ENCODE data around the gene ARCN1. TPM values are rescaled to one million over a fixed set of nuclear protein-coding genes. Genes with fewer than 3 reads are reported as not detected.

Gene ARCN1
- total and polyA plus RNA-seq, 9 of the 15 experiments (the other 6 are each of a cell fraction or from before 2014, with no cell fraction given), result 30.0 to 224 (median 76.4) TPM

DNA sequence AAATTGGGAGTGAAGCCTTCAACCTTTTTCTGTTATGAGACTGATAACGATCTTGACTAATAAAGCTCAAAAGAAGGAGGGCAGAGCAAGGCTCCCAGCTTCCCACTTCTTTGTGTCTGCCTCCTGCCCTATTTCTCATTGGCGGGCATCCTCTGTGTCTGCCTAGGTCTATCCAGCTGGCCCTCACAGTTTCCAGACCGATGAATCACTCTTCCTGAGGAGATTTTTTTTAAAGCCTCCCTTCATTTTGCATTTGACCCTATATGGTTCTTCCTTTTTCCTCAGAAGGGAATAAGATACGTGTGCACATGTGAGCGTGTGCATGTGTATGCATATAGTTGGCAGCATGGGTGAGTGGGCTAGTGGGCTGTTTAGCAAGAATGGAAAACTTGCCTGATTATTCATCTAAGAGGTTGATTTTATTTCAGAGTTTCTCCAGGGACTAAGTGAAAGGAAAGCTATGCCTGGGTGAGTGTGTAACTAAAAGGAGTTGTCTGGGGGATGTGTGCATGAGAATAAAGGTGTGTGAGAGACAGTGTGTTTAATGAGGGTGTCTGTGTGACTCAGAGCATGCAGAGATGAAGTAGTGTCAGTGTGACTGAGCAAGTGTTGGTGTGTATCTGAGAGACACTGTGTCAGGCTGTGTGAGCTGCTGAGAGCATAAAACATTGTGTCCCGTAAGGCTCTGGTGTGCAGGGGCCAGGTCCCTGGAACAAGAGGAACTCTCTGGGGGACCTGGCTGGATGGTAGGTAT, 47.4 kb downstream of the ARCN1 start:
- intact Hi-C loops (cut with micrococcal nuclease), result no loop called here
- WGBS (ENCODE audit: insufficient coverage, low coverage, missing lambda C conversion rate), result 68% methylated on average over 6 of the region's 6 CpGs
- POLR2A ChIA-PET, result interaction anchor here (2.2 to 3.7 kb wide), 2 partner anchors 11 to 15 kb away, joined by 7 to 21 read pairs; partner anchors contain the start of gene PHLDB1
- Histone ChIP-seq H3K9me1 (ENCODE audit: control insufficient read depth, insufficient read depth, low read length) (no peaks in the 10 kb centered on the region), H4K20me1 (replicated peaks; ENCODE audit: control insufficient read depth, insufficient read depth, low read length) (no peaks in the 10 kb centered on the region), H3K27ac (ENCODE audit: extremely low read depth, low read depth, low read length) (no peak overlapping the region), H3K27me3 (ENCODE audit: control insufficient read depth in 2 of 2, insufficient read depth in 2 of 2, low read length in 2 of 2) (no peaks in the 10 kb centered on the region), H3K79me2 (ENCODE audit: control insufficient read depth, insufficient read depth, low read length) (peaks cover 13% of the 10 kb centered on the region), H3K9ac (ENCODE audit: insufficient read depth in 1 of 2, low read depth in 2 of 2, low read length in 2 of 2) (no peak overlapping the region), H3K9me3 (replicated peaks; ENCODE audit: control insufficient read depth, insufficient read depth, low read depth, low read length) (no peaks in the 10 kb centered on the region), H3K36me3 (ENCODE audit: control insufficient read depth, insufficient read depth, low read length) (peaks cover 13% of the 10 kb centered on the region), H3K4me1 (replicated peaks in 1 of 2; ENCODE audit: control insufficient read depth in 2 of 2, insufficient read depth in 2 of 2, low read length in 2 of 2) (peaks cover 28 to 36% of the 10 kb centered on the region in 2 experiments), H3K4me2 (ENCODE audit: insufficient read depth, low read length) (no peak overlapping the region), H3K4me3 (no peak overlapping the region), H2AFZ (ENCODE audit: low read depth, low read length) (no peak overlapping the region)
- BruUV-seq (replicated peaks), result no TSS peak
- CTCF ChIA-PET (ENCODE audit: low intra/inter-chr PET ratio), result no interaction called here
- ATAC-seq (no peak), FAIRE-seq (no peak), DNase-seq (ENCODE audit: extremely low read depth in 1 of 4, low spot score in 3 of 4) (no peak)
- in situ Hi-C loops (cut with MboI), result no loop called here
- TF ChIP-seq FOSL1 (tag; conservative IDR thresholded peaks at IDR 0.05) (0 out of 2 replicates have a peak, but pooled peaks have one; percentile 21), PHF8 (IDR thresholded peaks at IDR 0.05; ENCODE audit: borderline replicate concordance, low read length) (no peak)
- TF ChIP-seq, protein P1, sequence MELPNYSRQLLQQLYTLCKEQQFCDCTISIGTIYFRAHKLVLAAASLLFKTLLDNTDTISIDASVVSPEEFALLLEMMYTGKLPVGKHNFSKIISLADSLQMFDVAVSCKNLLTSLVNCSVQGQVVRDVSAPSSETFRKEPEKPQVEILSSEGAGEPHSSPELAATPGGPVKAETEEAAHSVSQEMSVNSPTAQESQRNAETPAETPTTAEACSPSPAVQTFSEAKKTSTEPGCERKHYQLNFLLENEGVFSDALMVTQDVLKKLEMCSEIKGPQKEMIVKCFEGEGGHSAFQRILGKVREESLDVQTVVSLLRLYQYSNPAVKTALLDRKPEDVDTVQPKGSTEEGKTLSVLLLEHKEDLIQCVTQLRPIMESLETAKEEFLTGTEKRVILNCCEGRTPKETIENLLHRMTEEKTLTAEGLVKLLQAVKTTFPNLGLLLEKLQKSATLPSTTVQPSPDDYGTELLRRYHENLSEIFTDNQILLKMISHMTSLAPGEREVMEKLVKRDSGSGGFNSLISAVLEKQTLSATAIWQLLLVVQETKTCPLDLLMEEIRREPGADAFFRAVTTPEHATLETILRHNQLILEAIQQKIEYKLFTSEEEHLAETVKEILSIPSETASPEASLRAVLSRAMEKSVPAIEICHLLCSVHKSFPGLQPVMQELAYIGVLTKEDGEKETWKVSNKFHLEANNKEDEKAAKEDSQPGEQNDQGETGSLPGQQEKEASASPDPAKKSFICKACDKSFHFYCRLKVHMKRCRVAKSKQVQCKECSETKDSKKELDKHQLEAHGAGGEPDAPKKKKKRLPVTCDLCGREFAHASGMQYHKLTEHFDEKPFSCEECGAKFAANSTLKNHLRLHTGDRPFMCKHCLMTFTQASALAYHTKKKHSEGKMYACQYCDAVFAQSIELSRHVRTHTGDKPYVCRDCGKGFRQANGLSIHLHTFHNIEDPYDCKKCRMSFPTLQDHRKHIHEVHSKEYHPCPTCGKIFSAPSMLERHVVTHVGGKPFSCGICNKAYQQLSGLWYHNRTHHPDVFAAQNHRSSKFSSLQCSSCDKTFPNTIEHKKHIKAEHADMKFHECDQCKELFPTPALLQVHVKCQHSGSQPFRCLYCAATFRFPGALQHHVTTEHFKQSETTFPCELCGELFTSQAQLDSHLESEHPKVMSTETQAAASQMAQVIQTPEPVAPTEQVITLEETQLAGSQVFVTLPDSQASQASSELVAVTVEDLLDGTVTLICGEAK (IDR thresholded peaks at IDR 0.05), result 0 out of 2 replicates have a peak, but pooled peaks have one; percentile 31
- TF ChIP-seq, protein P1 (CRISPR knock-in tag; IDR thresholded peaks at IDR 0.05), result no peak

All from K562 (cell line).